SK-N-SH (cell line): ENCODE measurements around the gene BPIFB1. TPM values are rescaled to one million over a fixed set of nuclear protein-coding genes. Genes with fewer than 3 reads are reported as not detected.

Source experiments
- CTCF ChIA-PET: fragments of 300-600, 350-600 bp; formaldehyde crosslinking; extraction: SDS; loops from one replicate; lab custom pipeline; 2021; lab: Yijun Ruan, JAX
- POLR2A ChIA-PET: fragments of 350-600 bp; sonication (Branson Sonifier 250); formaldehyde crosslinking; extraction: SDS; loops from one replicate; lab custom pipeline; 2020; ENCODE audit warnings: antibody characterized with exemption, inconsistent platforms; lab: Yijun Ruan, JAX
- DNase-seq: peaks from one replicate; pipeline ENCODE4 v3.0.0; 2012
- H2AFZ ChIP-seq: fragments of 200-600 bp; sonication (generic); 2 replicates; pipeline ENCODE4 v1.8.1; 2016; ENCODE audit warnings: antibody characterized with exemption, mild to moderate bottlenecking, low read depth
- H3F3A ChIP-seq: fragments of 200-600 bp; sonication (generic); replicated peaks from 2 replicates; pipeline ENCODE3; 2016; ENCODE audit warnings: antibody characterized with exemption, mild to moderate bottlenecking; ENCODE audit not compliant: insufficient read depth
- H3K27ac ChIP-seq, 2 experiments: fragments of 200-500 bp in 1 of 2; fragments of 200-600 bp in 1 of 2; sonication (Bioruptor generic) in 1 of 2; sonication (generic), shearing (Covaris generic) in 1 of 2; 2 replicates each; pipeline versions ENCODE4 v1.5.1 to v1.6.1; 2014 to 2016; ENCODE audit warnings: low read depth in 2 of 2, inconsistent platforms in 1 of 2, low read length in 1 of 2, mild to moderate bottlenecking in 1 of 2, mixed read lengths in 1 of 2
- H3K27me3 ChIP-seq: fragments of 200-600 bp; sonication (generic), shearing (Covaris generic); 2 replicates; pipeline ENCODE4 v1.6.1; 2016; ENCODE audit warnings: mixed run types; ENCODE audit not compliant: insufficient read depth
- H3K36me3 ChIP-seq, 2 experiments: fragments of 200-500 bp in 1 of 2; fragments of 200-600 bp in 1 of 2; sonication (Bioruptor generic) in 1 of 2; sonication (generic) in 1 of 2; replicated peaks in 1 of 2; 2 replicates each; pipeline versions ENCODE3 to v1.5.1; 2014 to 2016; ENCODE audit warnings: low read length in 1 of 2, mild to moderate bottlenecking in 1 of 2; ENCODE audit not compliant: insufficient read depth in 2 of 2, control insufficient read depth in 1 of 2
- H3K4me1 ChIP-seq, 2 experiments: fragments of 200-500 bp in 1 of 2; fragments of 200-600 bp in 1 of 2; sonication (Bioruptor generic) in 1 of 2; sonication (generic), shearing (Covaris generic) in 1 of 2; 2 replicates each; pipeline versions ENCODE4 v1.5.1 to v1.6.1; 2014 to 2016; ENCODE audit warnings: low read depth in 1 of 2, low read length in 1 of 2, mixed run types in 1 of 2; ENCODE audit not compliant: insufficient read depth in 2 of 2, control insufficient read depth in 1 of 2
- H3K4me2 ChIP-seq: fragments of 200-600 bp; sonication (generic), shearing (Covaris generic); 2 replicates; pipeline ENCODE4 v1.6.1; 2017; ENCODE audit warnings: mixed run types
- H3K4me3 ChIP-seq, 2 experiments: fragments of 200-500 bp in 1 of 2; fragments of 200-600 bp in 1 of 2; sonication (Bioruptor generic) in 1 of 2; sonication (generic), shearing (Covaris generic) in 1 of 2; 2 replicates each; pipeline versions ENCODE4 v1.5.1 to v1.8.1; 2014 to 2016; ENCODE audit warnings: low read depth in 2 of 2, inconsistent platforms in 1 of 2, low read length in 1 of 2, mild to moderate bottlenecking in 1 of 2, mixed read lengths in 1 of 2, moderate library complexity in 1 of 2
- H3K79me2 ChIP-seq: fragments of 200-600 bp; sonication (generic); 2 replicates; pipeline ENCODE4 v1.8.1; 2017; ENCODE audit warnings: mild to moderate bottlenecking; ENCODE audit not compliant: insufficient read depth
- H3K9ac ChIP-seq: fragments of 200-600 bp; sonication (generic); 2 replicates; pipeline ENCODE4 v1.6.1; 2017; ENCODE audit warnings: mixed run types
- H3K9me2 ChIP-seq: fragments of 200-600 bp; sonication (generic); 2 replicates; pipeline ENCODE4 v1.6.1; 2017; ENCODE audit warnings: mixed run types
- H3K9me3 ChIP-seq: fragments of 200-600 bp; sonication (generic); 2 replicates; pipeline ENCODE4 v1.6.1; 2017; ENCODE audit warnings: mixed run types, mild to moderate bottlenecking, moderate library complexity
- H4K20me1 ChIP-seq: fragments of 200-600 bp; sonication (generic); 2 replicates; pipeline ENCODE4 v1.6.1; 2017; ENCODE audit warnings: mild to moderate bottlenecking, mixed run types; ENCODE audit not compliant: insufficient read depth
- CHD2 ChIP-seq: fragments of 150-350 bp; IDR thresholded peaks from 2 replicates; pipeline ENCODE4 v1.6.1; 2018; ENCODE audit warnings: low read length; ENCODE audit not compliant: partially characterized antibody
- EP300 ChIP-seq, 2 experiments: IDR thresholded peaks; 2 replicates each; pipeline versions ENCODE4 v1.4.0 to v1.6.1; 2012; ENCODE audit warnings: borderline replicate concordance in 1 of 2, low read depth in 1 of 2, low read length in 1 of 2
- FOSL2 ChIP-seq: IDR thresholded peaks from 2 replicates; pipeline ENCODE4 v1.4.0; 2012; ENCODE audit warnings: low read depth, mild to moderate bottlenecking, moderate library complexity, borderline replicate concordance
- FOXJ3 ChIP-seq: sonication (generic); formaldehyde crosslinking; IDR thresholded peaks from 2 replicates; pipeline ENCODE4 v1.5.1; 2020; ENCODE audit warnings: mild to moderate bottlenecking, missing genetic modification reagents
- FOXM1 ChIP-seq: IDR thresholded peaks from 2 replicates; pipeline ENCODE4 v1.4.0; 2012; ENCODE audit warnings: low read depth, mild to moderate bottlenecking
- IRF3 ChIP-seq: fragments of 150-350 bp; IDR thresholded peaks from 2 replicates; pipeline ENCODE4 v1.6.1; 2016; ENCODE audit warnings: mild to moderate bottlenecking, low read depth, low read length
- JUND ChIP-seq: IDR thresholded peaks from 2 replicates; pipeline ENCODE4 v1.4.0; 2012
- MAX ChIP-seq: IDR thresholded peaks from 2 replicates; pipeline ENCODE4 v1.4.0; 2012; ENCODE audit warnings: low read depth
- MXI1 ChIP-seq: IDR thresholded peaks from 2 replicates; pipeline ENCODE4 v1.6.1; 2012; ENCODE audit warnings: mild to moderate bottlenecking, low read depth, low read length, improper control_type of control experiment
- RCOR1 ChIP-seq: fragments of 150-350 bp; IDR thresholded peaks from 2 replicates; pipeline ENCODE4 v1.6.1; 2017; ENCODE audit warnings: antibody characterized with exemption, low read length
- REST ChIP-seq: IDR thresholded peaks from 2 replicates; pipeline ENCODE4 v1.6.1; 2012; ENCODE audit warnings: mild to moderate bottlenecking, low read depth, low read length, moderate library complexity
- TCF12 ChIP-seq: IDR thresholded peaks from 2 replicates; pipeline ENCODE4 v1.4.0; 2012
- USF1 ChIP-seq: IDR thresholded peaks from 2 replicates; pipeline ENCODE4 v1.4.0; 2012; ENCODE audit warnings: low read depth, borderline replicate concordance
- USF2 ChIP-seq: fragments of 150-350 bp; IDR thresholded peaks from 2 replicates; pipeline ENCODE4 v1.6.1; 2017; ENCODE audit warnings: antibody characterized with exemption, low read length, low read depth, borderline replicate concordance
- YY1 ChIP-seq: IDR thresholded peaks from 2 replicates; pipeline ENCODE4 v1.4.0; 2012; ENCODE audit warnings: low read depth, mild to moderate bottlenecking
- WGBS: methylation state at CpG from one replicate; pipeline ENCODE4 v1.1.6; 2017; ENCODE audit warnings: low lambda C conversion rate; 5-methylcytosine and 5-hydroxymethylcytosine counted together
- polyA plus RNA-seq, 3 experiments: library from polyadenylated mRNA; depleted of rRNA; stranded (reverse); fragments of >200 nt; gene quantifications; 2 replicates each; pipeline ENCODE4 v1.2.3, GENCODE V29; 2012

BPIFB1 gene
- polyA plus RNA-seq, 1 of the 3 experiments (the other 2 are of a cell fraction) = not detected

- TF ChIP-seq REST (no peak), EP300 (IDR thresholded peaks at IDR 0.05; ENCODE audit: borderline replicate concordance in 1 of 2, low read depth in 1 of 2, low read length in 1 of 2) (no peak), JUND (no peak), USF2 (no peak)
Observed at GRCh38 chr20:33352258-33353012, 69.4 kb downstream of the BPIFB1 start (continued).

- no peaks in the 10 kb centered on the region for H3F3A ChIP-seq
- no peaks in the 10 kb centered on the region for H4K20me1 ChIP-seq
- 97% methylated on average over 4 of the region's 4 CpGs for WGBS
- H3K4me2 ChIP-seq = no peak overlapping the region
- CTCF ChIA-PET = no interaction called here
- TF ChIP-seq IRF3 = no peak
- TF ChIP-seq MXI1 = no peak
- TF ChIP-seq FOXM1 = no peak
- TF ChIP-seq RCOR1 = no peak
- TF ChIP-seq FOSL2 = no peak
- TF ChIP-seq TCF12 = no peak
- no peak for TF ChIP-seq FOXJ3
- TF ChIP-seq MAX = no peak
- no peak for TF ChIP-seq YY1
- no peak for TF ChIP-seq USF1
- no peak for TF ChIP-seq CHD2
- no peak overlapping the region for H3K27ac ChIP-seq
- H2AFZ ChIP-seq = no peak overlapping the region
- H3K4me1 ChIP-seq = no peaks in the 10 kb centered on the region
- DNase-seq = no peak
- H3K27me3 ChIP-seq = no peaks in the 10 kb centered on the region
- H3K9me3 ChIP-seq = no peaks in the 10 kb centered on the region
- no peak overlapping the region for H3K9ac ChIP-seq
- H3K4me3 ChIP-seq = no peak overlapping the region
- H3K9me2 ChIP-seq = no peaks in the 10 kb centered on the region
- POLR2A ChIA-PET = no interaction called here
- no peaks in the 10 kb centered on the region for H3K79me2 ChIP-seq
- peaks cover 0 to 11% of the 10 kb centered on the region in 2 experiments for H3K36me3 ChIP-seq
Observed at GRCh38 chr20:33353013-33353402, 70.0 kb downstream of the BPIFB1 start.

Other genes starting within 250 kb of the BPIFB1 start
- gene BPIFB3, start 229.3 kb upstream of the BPIFB1 start, polyA plus RNA-seq (2012; rRNA removed) = not detected in 2 replicates
- not detected in 2 replicates for gene BPIFB4, start 203.6 kb upstream of the BPIFB1 start, polyA plus RNA-seq (2012; rRNA removed)
- not detected in 2 replicates for gene BPIFA2, start 115.1 kb upstream of the BPIFB1 start, polyA plus RNA-seq (2012; rRNA removed)
- gene BPIFA3, start 65.9 kb upstream of the BPIFB1 start, polyA plus RNA-seq (2012; rRNA removed) = not detected in 2 replicates
- gene BPIFA1, start 47.2 kb upstream of the BPIFB1 start, polyA plus RNA-seq (2012; rRNA removed) = not detected in 2 replicates
- gene CDK5RAP1, start 118.3 kb downstream of the BPIFB1 start, polyA plus RNA-seq (2012; rRNA removed) = 30.5 and 33.2 TPM in 2 replicates
- 11.2 TPM in 2 replicates for gene SNTA1, start 160.5 kb downstream of the BPIFB1 start, polyA plus RNA-seq (2012; rRNA removed)
- gene CBFA2T2, start 206.9 kb downstream of the BPIFB1 start, polyA plus RNA-seq (2012; rRNA removed) = 11.0 and 11.7 TPM in 2 replicates